GM19193 (cell line): ENCODE results near the gene PPP1R1C.

ENCODE experiments used
- POLR2A ChIP-seq: IDR thresholded peaks from 4 replicates; pipeline ENCODE4 v1.6.1; 2011; ENCODE audit not compliant: insufficient read depth, insufficient read length; ENCODE audit errors: extremely low read depth

Gene PPP1R1C

DNA sequence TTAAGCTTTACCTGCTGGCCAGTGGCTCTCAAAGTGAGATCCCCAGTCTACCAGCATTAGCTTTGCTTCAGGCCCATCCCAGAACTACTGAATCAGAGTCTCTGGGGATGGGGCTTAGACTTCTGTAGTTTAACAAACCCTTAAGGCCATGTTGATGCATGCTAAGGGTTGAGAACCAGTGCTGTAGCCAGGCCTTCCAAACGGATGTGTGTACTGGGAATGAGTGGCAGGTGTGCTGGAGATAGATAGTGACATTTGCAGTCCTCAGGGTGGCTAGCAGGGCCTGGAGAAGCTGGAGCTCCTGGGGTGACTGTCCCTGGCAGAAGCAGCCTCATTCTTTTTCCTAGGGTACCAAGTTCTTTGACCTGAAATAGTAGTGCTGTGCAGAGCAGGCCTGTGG is 148.5 kb downstream of the PPP1R1C start:
- no peak for TF ChIP-seq POLR2A

DNA sequence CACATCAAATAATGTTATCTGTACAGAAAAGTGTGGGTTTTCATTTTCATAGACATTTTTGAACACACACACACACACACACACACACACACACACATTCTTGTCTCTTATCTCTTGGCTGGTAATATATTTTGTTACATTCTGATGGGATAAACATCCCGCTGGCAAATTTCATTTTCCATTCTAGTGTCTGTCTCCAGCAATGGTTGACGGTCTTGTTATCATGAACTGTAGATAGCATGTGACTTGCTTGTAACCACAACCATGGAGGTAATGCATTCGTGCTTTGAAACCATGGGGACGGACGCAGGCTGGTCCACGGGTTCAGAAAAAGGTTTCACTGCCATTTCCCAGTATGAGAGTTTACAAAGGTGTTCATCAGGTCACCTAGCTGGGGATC is 156.4 kb downstream of the PPP1R1C start:
- TF ChIP-seq POLR2A: no peak

GRCh38 chr2:182144041-182144775 is 158.6 kb downstream of the PPP1R1C start:
- TF ChIP-seq POLR2A: no peak

GRCh38 chr2:182144776-182145165 is 159.1 kb downstream of the PPP1R1C start:
- TF ChIP-seq POLR2A: no peak

GRCh38 chr2:182148344-182148743 is 162.7 kb downstream of the PPP1R1C start:
- no peak for TF ChIP-seq POLR2A

DNA sequence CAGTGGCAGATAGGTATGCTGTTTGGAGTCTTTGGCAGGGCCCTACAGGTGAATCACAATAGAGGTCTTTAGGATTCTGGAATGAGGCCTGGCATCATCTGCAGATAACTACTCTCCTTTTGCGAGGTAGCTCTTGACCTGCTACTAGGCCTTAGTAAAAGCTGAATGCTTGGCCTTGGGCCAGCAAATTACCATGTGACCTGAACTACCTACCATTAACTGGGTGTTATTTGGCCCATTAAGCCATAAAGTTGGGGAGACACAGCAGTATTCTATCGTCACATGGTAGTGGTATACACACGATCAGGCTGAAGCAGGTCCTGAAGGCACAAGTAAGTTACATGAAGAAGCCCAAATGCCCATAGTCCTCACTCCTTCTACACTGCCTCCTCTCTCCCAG is 178.2 kb downstream of the PPP1R1C start:
- TF ChIP-seq POLR2A: no peak

DNA sequence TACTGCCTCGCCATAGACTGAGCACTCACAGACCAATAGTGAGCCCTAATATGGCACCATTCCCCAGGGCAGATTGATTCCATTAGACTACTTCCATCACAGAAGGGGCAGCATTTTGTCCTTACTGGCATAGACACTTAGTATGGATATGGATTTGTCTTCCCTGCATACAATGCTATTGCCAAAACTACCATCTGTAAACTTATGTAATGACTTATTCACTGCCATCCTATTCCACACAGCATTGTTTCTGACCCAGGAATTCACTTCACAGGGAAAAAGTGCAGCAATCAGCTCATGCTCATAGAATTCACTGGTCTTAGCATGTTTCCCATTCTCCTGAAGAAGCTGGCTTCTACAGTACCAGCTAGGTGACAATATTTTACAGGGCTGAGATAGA is 179.0 kb downstream of the PPP1R1C start:
- TF ChIP-seq POLR2A: no peak

DNA sequence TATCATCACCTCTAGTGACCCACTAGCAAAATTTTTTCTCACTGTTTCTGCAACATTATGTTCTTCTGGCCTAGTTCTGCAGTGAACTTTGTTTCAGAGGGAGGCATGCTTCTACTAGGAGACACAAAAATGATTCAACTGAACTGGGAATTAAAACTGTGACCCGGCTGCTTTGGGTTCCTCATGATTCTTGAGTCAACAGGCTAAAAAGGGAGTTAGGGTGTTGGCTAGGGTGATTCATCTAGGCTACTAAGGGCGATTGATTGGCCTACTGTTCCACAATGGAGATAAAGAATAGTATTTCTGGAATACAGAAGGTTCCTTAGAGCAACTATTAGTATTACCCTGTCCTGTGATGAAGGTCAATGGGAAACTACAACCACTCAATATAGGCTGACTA is 179.5 kb downstream of the PPP1R1C start:
- TF ChIP-seq POLR2A: no peak

DNA sequence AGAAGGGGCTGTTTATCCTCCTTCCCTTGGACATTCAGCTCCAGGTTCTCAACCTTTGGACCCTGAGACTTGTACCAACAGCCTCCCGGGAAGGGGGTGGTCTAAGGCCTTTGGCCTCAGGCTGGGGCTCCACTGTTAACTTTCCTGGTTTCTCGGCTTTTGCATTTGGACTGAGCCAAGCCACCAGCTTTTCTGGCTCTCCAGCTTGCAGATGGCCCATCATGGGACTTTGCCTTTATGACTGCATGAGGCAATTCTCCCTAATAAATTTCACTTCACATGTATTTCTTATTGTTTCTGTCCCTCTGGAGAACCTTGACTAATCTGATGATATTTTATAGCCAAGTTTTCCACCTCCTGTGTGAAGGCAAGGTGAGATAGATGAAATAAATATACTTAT is 180.8 kb downstream of the PPP1R1C start:
- no peak for TF ChIP-seq POLR2A

DNA sequence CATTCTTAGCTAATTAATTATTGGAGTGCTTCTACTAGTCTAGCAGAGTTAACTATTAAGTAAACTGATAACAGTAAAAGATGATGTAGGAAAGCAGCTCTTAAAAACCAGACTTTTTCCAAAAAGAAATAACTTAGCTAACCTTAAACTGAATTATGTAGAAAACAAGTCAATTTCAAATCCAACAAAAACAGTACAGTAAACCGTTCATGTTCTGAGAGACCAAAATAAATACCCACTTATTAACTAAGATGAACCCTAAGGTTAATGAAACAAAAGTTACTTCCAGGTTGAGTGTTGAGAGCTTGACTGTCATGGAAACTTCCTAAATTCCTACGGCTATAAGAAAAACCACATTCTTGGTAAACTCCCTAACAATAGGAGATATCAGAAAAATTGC is 181.2 kb downstream of the PPP1R1C start:
- no peak for TF ChIP-seq POLR2A
